GM18520 (cell line): ENCODE measurements around the gene GABARAPL2.
"Not testable (repeated sequence)": the region's sequence is repeated elsewhere in the genome, so short reads cannot be mapped to it uniquely, and the experiment has no call there.

Experiments used
- ATAC-seq: cut with Tn5 transposase; IDR thresholded peaks from one replicate; pipeline ENCODE4 v1.9.1; 2021; ENCODE audit not compliant: unreplicated experiment

GABARAPL2 gene

GRCh38 chr16:75590920-75591843, 25.0 kb downstream of the GABARAPL2 start:
- ATAC-seq: no peak

- not testable (repeated sequence) for ATAC-seq
Measured at GRCh38 chr16:75591927-75592326, 25.7 kb downstream of the GABARAPL2 start.

DNA sequence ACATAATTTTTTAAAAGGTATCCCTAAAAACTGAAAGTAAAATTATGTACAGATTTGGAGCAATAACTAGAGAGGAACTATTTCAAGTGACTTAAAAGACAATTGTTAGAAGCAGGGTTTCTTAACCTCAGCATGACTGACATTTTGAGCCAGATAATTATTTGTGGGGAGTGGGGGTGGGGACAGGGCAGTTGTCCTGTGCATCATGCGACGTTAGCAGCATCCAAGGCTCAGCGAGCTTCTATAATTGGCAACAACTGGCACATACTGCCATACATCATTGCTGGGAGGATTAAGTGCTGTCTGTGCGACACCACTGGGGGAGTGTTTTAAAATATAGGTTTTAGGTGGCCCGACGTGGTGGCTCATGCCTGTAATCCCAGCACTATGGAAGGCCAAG, 27.1 kb downstream of the GABARAPL2 start:
- ATAC-seq: no peak

DNA sequence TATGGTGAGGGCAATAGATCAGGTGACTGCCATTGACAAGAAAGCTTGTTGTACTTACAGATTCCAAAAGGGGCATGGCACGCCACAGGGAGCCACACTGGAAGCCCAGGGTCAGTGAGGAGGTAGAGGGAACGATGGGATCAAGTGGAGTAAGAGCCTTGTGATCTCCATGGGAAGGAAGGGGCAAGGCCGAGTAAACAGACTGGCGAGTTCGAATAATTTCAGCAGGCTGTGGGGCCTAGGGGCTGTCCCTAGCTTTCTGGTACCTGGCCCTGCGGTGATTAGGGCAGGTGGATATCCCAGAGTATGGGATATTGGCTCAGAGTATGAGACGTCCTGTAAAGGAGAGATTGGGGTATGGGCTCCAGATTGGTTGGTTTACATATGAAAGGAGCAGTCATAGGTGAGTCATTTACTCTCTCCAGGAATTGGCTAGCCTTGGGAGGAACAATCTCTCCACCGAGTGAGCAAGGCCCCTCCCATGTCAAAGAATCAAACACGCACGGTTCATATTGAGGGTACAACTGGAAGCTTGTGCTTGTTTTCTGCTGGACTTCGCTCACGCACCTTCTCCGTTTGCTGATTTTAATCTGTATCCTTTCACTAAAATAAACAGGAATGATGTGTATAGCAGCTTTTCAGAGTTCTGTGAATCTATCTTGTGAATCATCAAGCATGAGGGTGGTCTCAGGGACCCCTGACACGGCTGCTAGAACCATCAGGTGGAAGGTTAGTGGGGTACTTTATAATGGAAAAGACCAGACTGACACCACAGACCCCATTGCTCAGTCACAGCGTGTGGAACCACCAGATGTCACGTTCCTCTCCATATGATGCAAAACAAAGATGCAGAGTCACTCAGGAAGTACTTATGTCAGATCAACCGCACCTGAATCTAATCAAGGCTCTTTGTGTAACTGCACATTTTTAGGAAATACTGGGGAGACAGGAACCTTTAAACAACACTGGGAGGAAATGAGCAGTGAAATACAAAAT, 27.9 kb downstream of the GABARAPL2 start:
- ATAC-seq: no peak

DNA sequence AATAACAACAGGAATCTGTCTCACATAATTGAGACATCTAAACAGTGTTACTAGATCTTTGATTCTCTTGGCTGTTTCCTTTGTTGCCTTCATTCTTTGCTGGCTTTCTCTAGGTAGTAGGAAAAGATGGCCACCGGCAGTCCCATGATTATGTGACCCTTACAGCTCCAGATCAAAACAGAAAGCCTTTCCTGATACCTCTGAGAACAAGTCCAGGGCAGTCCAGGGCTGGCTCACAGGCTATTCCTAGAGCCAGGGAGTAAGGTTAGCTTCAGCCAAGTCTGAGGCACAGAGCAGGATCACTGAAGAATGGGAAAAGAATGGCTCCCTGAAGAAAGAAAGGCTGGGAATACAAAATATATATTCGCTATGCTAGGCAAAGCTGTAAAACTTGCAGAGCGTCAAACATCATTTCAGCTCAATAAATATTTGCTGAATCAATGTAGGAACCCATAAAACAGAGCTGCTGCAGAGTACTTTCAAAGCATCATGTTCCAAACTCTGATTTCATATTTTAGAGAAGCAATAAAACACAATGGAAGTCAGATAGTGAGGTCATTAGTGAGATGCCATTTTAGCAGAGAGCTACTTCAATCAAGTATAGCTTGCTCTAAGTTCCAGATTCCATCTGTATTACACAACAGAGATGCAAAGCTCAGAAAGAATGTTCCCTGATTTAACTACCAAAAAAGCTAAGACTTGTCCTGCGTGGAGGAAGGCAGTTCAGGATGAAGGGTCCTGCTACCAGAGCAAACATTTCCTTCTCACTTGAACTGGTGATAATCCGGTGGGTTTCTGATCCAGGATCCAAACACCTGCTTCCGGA, 33.5 kb downstream of the GABARAPL2 start:
- ATAC-seq: no peak

DNA sequence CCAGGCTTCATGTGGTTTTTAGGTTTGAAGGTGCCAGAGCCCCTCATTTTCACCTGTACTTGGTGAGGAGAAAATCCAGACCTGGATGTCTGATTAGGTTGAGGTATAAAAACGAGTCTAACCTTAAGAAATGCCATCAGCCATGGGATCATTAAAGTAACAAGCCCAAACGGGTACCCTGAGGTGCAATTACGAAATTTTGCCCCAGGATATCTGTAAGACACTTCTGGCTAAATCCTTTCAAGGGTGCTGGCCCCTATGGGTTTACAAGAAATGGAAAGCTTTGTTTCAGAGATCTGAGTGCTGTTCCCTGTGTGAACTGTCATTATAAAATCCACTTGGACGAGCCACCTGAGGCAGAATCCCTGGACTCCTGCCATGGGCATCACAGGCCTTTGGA, 37.1 kb downstream of the GABARAPL2 start:
- no peak for ATAC-seq

DNA sequence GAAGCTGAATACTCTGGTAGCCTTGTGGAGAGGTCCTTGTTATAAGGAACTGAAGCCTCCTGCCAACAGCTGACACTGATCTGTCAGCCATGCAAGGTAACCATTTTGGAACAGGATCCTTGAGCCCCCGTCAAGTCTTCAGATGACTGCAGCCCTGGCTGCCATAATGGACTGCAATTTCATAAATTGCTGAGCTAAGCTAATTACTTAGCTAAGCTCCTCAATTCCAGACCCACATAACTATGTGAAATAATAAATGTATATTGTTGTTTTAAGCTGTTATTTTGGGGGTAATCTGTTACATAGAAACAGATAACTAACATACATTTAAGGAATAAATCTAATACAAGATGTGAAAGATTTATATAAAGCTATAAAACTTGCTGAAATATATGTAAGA, 40.3 kb downstream of the GABARAPL2 start:
- ATAC-seq: no peak

DNA sequence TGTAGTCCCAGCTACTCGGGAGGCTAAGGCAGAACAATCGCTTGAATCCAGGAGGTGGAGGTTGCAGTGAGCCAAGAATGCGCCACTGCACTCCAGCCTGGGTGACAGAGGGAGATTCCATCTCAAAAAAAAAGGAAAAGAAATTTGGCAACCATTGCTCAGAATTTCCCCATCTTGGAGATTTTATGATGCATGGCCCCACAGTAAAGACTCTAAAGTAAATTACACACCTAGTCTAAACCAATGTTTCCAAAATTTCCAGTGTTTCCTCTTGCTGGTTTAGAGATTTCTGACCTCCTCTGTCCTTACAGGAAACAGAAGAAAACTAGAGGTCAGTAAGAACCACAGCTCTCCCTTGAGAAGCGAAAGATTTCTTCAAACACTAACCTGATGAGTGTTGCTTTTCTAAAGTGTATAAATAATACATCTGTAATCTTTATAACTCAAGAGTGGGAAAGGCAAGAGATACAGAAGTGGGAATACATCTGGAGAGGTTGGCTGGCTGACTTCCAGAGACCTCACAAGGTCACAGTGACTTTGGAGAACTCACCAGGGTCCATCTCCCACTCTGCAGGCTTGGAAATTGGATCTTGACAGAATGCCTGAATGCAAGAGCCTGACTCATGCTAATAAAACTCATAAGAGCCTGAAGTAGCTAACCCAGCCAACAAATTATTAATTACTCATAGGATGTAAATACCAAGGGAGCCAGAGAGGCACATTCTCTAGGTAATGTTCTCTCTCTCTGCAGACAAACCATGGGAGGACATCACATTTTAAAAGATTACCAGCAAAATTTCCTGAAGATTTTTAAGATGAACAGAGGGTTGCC, 48.1 kb downstream of the GABARAPL2 start:
- no peak for ATAC-seq

GRCh38 chr16:75615619-75616018, 49.4 kb downstream of the GABARAPL2 start:
- ATAC-seq: no peak

- ATAC-seq: no peak
Measured at GRCh38 chr16:75616521-75617010, 50.4 kb downstream of the GABARAPL2 start.

GRCh38 chr16:75617121-75617520, 50.9 kb downstream of the GABARAPL2 start:
- ATAC-seq: no peak

GRCh38 chr16:75618780-75619179, 52.6 kb downstream of the GABARAPL2 start:
- no peak for ATAC-seq

GRCh38 chr16:75620326-75621169, 54.4 kb downstream of the GABARAPL2 start:
- no peak for ATAC-seq

DNA sequence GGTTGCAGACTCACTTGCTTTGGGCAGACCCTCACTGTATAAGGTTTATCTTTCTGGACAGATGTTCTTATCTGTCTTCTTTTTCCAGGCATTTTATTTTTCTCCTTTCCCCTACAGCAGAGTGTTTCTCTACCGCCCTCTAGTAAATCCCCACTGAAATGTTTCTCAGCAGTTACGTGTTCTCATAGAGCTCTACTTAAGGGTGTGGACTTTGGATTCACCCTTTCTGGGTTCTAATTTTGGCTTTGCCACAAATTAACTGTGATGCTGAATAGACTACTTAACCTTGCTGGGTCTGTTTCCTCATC, 54.9 kb downstream of the GABARAPL2 start:
- ATAC-seq: no peak

DNA sequence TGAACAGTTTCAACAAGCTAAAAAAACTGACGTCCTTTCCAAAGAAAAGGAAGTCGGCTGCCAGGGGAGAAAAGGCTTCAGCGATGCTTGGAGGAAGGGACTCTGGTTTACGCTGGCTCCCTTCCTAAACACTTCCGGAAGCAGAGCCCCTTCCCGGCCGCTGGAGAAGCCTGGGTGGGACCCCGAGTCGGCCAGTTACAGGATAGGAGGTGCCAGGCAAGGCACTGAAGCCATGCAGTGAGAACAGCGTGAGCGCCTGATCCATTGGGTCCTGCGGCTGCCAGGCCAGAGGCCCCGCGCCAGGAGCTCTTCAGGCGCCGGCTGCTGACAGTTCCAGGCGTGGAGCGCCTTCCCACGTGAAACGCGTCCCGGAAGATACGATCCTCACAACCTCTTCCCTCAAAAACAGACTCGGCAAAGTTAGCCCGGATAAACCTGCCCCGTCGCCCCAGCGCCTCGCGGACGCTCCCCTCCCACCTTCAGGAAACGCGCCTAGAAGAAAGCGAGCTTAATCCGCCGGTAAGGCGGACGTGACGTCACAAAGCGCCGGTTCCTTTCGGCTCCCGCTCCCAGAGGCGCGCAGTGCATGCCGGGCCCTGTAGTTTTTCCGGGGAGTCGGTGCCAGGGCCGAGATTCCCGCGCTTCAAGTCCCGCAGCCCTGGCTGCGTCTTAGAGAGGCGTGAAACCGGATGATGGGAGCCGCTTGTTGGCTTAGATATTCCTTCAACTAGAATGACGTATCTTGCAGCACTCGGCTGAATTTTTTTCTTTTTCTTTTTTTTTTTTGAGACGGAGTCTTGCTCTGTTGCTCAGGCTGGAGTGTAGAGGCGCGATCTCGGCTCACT, 56.8 kb downstream of the GABARAPL2 start, which contains the start of gene ADAT1:
TSS of gene ADAT1 (minus strand) at position 521 of the 845 bp plus-strand sequence. CDS start 2,482 bp downstream, outside the sequence.
- peak; percentile 88 for ATAC-seq

- no peak for ATAC-seq
Measured at GRCh38 chr16:75624921-75625334, 58.7 kb downstream of the GABARAPL2 start.

DNA sequence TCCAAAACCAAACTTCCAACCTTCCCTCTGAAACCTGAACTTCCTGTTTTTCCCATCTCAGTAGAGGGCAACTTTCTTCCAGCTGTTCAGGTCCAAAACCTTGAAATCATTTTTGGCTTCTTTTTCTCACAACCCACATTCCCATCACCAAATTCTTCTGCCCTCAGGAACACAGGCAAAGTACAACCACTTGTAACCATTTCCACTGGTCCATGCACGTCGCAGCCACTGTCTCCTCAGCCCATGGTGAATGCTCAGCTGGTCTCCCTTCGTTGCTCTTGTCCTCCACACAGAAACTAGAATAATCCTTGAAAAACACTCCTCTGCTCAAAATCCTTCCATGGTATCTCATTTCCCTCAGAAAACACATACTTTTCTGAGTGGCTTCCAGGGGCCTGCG, 60.6 kb downstream of the GABARAPL2 start:
- ATAC-seq: no peak
